Effector CD8-positive, alpha-beta T cell (primary cell): ENCODE results near the gene TRAPPC3.
A peak's percentile ranks its signal among the peaks of the same experiment; 100 is the strongest.

Experiments used
- DNase-seq: peaks from one replicate; lab custom pipeline; 2025; lab: John Stamatoyannopoulos, UW

Gene TRAPPC3

GRCh38 chr1:36100376-36100775, 48.9 kb downstream of the TRAPPC3 start:
- no peak for DNase-seq

- peak; percentile 72 for DNase-seq
Observed at GRCh38 chr1:36099681-36100341, 49.5 kb downstream of the TRAPPC3 start.

- DNase-seq = no peak
Observed at GRCh38 chr1:36098650-36099365, 50.5 kb downstream of the TRAPPC3 start.

- no peak for DNase-seq
Observed at GRCh38 chr1:36097693-36098585, 51.3 kb downstream of the TRAPPC3 start.

- no peak for DNase-seq
Observed at GRCh38 chr1:36096500-36097432, 52.5 kb downstream of the TRAPPC3 start.

- DNase-seq = no peak
Observed at GRCh38 chr1:36095760-36096405, 53.4 kb downstream of the TRAPPC3 start.

GRCh38 chr1:36094621-36095061, 54.6 kb downstream of the TRAPPC3 start:
- no peak for DNase-seq

- DNase-seq = no peak
Observed at GRCh38 chr1:36093929-36094328, 55.4 kb downstream of the TRAPPC3 start.

- DNase-seq = no peak
Observed at GRCh38 chr1:36093226-36093625, 56.1 kb downstream of the TRAPPC3 start.

- DNase-seq = no peak
Observed at GRCh38 chr1:36092798-36093185, 56.5 kb downstream of the TRAPPC3 start.

GRCh38 chr1:36092166-36092797, 57.0 kb downstream of the TRAPPC3 start:
- DNase-seq = no peak

- no peak for DNase-seq
Observed at GRCh38 chr1:36091698-36092097, 57.6 kb downstream of the TRAPPC3 start.

GRCh38 chr1:36091141-36091540, 58.1 kb downstream of the TRAPPC3 start:
- DNase-seq = no peak

- DNase-seq = no peak
Observed at GRCh38 chr1:36089393-36090121, 59.7 kb downstream of the TRAPPC3 start.

GRCh38 chr1:36088577-36089392, 60.5 kb downstream of the TRAPPC3 start, which contains the start of gene ADPRS:
TSS of gene ADPRS (plus strand) at chr1:36088892. CDS start at chr1:36088905, 13 bp downstream.
- peak; percentile 81 for DNase-seq

GRCh38 chr1:36088265-36088576, 61.1 kb downstream of the TRAPPC3 start:
- DNase-seq = no peak

GRCh38 chr1:36087233-36088123, 61.8 kb downstream of the TRAPPC3 start:
- no peak for DNase-seq
